GM18511 (cell line): ENCODE data around the gene AAMP.
"Not testable (repeated sequence)": the region's sequence is repeated elsewhere in the genome, so short reads cannot be mapped to it uniquely, and the experiment has no call there.

ENCODE experiments used
- ATAC-seq: cut with Tn5 transposase; IDR thresholded peaks from one replicate; pipeline ENCODE4 v1.9.1; 2021; ENCODE audit warnings: mild to moderate bottlenecking, moderate library complexity; ENCODE audit not compliant: unreplicated experiment

The AAMP gene

DNA sequence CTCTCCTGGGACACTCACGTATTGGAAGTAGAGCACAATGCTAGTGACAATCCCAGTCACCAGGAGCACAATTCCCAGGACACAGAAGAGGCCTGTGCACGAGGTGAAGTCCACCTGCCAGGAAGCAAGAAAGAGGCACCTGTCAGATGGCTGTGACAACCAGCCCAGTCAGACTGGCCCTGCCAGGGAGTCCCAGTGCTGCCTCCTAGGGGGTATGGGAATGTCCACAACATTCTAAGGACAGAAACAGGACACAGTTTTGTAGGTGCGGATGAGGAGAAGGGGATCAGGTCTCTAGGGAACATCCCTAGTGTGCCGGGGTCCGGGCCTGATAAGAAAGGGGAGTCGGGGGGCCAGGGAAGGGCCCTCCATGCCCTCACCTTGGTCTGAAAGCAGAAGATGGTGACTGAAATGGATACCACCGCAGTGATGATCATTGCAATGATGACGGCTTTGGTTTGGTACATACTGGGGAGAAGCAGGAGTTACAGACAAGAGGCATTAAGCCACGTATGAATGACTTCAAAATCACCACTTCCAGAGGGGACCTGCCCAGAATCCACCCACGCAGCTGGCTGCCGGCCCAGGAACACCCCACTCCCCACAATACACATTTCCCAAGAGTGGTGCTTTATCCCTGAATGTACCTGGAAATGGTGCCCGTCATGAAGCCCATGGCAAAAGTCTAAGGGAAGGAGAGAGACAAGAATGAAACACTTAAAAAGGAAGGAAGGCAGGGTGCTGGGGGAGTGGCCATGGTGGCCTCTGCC is 7.2 kb upstream of the AAMP start:
- ATAC-seq, result no peak

DNA sequence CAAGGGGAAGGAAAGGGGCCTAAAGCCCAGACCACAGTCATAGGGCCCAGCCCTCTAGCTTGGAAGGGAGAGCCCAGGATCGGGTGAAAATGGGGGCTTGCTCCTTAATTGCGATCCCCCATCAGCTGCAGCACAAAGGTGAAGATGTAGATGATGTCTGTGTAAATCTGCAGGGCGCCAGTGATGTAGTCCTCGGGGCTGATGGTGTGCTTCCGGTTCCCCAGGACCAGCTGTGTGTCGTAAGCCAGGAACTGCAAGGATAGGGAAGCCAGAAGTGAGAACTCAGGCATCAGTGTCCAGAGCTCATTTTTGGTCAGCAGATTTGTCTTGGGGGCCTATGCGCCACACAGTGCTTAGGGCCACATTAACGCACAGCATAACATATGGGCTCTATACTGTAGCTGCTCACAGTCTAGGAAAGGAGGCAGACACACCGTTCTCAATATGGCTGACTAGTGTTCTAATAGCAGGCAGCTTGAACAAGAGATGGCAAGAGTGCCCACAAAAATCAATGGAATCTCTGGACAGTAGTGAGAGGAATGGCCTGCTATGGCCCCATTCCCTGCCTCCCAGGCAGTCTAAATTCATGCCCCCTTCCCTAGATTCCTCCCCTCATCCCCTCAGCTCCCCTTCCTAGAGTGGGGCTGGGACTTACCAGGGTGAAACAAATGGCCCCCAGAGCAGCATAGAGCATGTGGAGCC is 5.6 kb upstream of the AAMP start:
- no peak for ATAC-seq

DNA sequence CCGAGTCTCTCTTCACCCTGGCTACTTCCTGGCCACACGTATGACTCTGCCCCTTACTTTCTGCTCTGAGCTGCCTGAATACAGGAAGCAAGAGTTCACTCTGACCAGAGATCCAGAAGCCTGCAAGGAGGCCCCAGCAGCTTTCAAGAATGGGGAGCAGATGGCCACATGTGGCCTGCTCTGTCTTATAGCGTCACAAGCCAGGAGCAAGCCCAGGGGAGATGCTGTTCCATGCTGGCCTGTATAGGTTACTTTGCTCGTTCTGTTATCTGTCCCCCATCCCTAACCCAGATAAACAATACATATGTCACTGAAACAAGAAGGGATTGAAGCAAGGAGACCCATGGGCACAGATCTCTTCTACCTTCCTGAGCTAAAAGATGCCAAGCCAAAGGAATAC is 4.6 kb upstream of the AAMP start:
- no peak for ATAC-seq

DNA sequence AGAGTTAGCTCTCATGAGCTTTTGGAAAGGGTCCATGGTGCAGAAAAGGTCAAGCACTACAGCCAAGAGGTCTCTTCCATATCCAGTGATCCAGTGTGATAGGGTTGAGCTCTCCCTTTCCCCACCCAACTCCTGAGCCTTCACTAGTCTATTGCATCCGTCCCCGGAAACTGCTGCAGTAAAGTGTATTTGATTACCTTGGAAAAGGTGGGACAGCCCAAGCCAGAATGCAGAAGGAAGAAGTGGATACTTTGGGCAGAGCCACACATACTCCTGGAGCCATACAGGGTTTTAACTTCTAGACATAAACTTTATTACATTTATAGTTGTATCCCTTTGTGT is 3.9 kb upstream of the AAMP start:
- ATAC-seq, result no peak

DNA sequence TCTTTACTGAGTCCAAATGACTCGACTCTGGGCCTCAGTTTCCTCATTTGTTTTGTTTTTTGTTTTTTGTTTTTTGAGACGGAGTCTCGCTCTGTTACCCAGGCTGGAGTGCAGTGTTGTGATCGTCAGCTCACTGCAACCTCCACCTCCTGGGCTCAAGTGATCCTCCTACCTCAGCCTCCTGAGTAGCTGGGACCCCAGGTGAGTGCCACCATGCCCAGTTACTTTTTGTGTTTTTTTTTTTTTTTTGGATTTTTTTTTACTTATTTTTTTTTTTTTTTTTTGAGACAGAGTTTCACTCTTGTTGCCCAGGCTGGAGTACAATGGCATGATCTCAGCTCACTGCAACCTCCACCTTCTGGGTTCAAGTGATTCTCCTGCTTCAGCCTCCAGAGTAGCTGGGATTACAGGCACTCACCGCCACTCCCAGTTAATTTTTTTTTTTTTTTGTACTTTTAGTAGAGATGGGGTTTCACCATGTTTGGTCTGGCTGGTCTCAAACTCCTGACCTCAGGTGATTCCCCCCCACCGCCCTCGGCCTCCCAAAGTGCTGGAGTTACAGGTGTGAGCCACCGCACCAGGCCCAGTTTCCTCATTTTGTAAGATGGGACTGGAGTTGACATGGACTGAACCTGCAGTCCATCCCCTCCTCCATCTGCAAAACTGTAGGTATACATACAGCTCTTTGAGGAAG is 3.4 kb upstream of the AAMP start:
- not testable (repeated sequence) for ATAC-seq

DNA sequence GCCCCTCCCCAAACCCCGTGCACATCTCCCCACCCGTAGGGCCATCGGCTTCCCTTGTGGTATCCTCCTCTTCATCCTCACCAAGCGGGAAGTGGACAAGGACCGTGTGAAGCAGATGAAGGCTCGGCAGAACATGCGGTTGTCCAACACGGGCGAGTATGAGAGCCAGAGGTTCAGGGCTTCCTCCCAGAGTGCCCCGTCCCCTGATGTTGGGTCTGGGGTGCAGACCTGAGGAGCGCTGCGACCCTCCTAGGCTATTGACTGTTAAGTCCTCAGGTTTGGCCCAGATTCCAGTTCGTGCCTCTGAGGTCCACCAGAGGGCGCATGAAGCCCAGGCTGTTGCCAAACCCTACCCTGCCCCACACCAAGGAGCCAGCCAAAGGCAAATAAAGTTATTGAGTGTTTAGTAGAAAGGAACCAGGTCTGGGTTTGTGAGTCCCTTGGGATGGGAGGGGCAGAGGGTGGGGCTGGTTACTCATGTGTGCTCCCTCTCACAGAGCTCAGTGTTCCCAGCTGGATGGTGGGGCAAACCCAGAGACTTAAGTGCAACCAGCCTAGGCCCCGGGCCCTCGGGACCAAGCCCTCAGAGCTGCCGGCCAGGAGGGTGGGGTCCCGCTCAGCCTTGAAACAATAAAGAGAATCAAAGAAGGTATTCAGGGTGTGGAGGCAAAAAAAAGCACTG is 2.7 kb upstream of the AAMP start:
- ATAC-seq, result peak; percentile 28

DNA sequence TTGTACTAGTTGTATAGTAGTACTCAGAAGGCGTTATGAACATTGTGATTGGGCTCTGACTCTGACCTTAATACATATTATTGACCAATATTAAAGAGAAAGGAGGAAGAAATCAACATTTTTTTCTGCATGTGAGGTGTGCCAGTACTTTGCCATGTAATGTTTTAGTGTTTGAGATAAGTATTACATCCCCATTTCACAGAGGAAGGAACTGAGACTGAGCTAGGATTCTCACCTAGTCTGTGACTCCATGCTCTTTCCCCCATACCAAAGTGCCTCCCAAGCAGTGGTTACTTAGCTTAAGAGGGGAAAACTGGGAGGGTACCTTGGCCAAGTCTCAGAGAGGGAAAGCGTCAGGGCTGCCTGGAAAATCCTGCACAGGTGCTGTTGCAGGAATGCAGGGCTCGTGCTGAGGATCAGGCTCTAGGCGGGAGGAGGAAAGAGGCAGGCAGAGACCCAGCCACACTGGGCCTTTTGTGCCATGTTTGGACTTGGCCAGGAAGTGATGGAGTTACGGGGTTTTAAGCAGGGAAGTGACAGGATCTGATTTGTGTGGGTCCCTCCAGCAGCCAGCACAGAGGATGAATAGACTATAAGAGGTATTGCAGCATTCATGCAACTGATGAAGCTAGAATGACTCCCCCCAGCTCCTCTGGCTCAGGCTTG is 2.1 kb upstream of the AAMP start:
- ATAC-seq, result no peak

DNA sequence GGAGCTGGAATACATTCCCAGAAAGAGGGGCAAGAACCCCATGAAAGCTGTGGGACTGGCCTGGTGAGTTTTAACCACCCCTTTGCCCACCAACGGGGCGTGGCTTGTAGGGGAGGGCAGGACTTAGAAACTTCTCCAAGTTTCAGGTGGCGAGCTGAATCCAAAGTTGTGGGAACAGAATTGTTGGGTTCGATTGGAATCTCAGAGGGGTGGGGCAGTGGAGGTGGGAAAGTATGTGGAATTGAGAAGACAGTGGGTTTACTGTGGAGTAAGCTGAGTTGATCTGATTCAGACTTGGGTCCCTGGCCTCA is 1.5 kb upstream of the AAMP start:
- no peak for ATAC-seq

DNA sequence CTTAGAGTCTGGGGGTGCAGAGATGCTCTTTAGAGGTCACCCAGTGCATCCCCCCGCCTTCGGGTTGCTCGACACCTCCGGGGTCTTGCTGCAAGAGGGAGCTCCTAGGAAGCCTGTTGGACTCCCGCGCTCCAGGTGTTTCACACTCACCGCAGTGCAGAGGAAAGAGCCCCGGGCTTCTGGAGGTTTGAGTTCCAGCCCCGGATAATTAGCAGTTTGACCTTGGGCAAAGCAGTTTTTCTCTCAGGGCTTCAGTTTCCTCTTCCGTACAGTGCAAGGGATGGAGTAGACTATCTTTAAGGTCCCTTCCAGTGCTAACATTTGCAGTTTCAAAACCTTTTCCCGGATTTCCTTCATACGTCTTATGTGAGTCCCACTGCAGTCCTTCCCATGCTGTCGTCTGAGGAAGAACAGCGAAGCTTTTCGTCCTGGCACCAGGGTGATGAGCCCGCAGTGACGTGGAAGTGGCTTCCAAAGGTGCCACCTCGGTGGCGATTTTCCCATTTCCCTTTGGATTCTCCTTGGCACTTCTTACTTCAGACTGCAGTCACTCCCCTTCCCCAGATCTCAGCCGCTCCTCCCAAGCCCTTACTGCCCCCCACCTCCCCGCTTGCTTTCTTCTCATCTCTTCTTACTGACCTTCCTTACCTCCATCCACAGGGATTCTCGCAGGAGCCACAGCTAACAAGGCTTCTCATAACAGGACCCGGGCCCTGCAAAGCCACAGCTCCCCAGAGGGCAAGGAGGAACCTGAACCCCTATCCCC is 967 bp upstream of the AAMP start:
- ATAC-seq, result peak; percentile 1

DNA sequence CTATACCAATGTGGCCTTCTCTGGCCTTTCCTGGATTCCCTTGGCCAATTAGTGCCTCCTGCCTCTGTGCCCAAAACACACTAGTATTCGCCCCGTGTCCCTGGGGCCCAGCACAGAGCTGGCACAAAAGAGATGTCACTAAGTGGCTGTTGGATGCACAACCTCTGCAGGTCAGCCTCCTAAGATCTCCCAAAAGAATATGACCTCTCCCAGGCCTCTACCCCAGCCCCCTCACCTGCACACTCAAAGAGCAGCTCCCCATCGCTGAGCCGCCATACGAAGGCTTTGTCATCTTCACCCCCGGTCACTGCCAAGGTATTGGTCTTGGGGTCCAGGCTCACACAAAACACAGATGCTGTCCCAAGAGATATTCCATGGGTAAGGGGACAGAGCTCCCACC is 2.7 kb downstream of the AAMP start:
- ATAC-seq, result no peak

DNA sequence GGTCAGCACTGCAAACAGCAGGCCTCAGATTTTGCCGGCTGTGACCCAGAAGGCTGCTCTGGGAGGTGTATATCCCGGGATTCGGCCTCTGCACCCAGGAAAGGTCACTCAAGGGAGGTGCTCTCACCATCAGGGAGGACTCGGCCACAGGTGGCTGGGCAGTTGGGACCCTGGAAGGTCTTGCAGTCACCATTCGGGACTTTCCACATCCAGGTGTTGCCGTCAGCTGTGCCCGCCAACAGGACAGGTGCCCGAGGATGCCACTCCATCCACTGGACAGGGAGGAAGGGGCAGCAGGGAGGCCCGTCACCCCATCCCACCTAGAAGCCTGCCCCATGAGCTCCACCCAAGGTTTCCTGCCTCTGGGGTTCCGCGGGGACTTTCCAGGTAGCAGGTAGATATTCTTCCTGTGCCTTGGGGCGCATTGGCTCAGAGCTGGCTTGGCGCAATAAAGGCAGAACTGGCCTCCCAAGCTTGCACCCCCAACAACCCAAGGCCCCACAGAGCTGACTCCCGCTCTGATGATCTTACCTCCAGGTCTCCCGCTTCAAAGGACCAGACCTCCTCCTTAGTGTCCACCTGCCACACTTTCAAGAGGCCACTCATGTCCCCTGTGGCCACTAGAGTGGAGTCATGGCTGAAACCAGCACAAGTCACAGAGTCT is 3.5 kb downstream of the AAMP start:
- ATAC-seq, result no peak

DNA sequence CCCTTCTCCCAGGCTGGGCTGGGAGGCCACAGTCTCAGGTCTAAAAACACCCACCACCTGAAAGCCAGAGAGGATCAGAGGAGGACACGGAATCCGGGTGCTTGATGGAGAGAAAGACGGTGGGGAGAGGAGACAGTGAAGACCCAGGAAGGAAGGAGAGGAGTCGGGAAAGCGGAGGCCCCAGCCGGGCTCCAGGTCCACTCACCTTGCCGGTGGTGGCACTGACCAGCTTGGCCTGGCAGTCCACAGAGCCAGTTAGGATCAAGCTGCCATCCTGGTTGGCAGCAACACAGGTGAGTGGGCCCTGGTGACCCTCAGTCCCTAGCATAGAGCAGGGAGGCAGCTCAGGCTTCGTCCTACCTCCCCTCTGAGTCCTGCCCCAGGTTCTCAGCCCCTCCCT is 4.3 kb downstream of the AAMP start:
- no peak for ATAC-seq

DNA sequence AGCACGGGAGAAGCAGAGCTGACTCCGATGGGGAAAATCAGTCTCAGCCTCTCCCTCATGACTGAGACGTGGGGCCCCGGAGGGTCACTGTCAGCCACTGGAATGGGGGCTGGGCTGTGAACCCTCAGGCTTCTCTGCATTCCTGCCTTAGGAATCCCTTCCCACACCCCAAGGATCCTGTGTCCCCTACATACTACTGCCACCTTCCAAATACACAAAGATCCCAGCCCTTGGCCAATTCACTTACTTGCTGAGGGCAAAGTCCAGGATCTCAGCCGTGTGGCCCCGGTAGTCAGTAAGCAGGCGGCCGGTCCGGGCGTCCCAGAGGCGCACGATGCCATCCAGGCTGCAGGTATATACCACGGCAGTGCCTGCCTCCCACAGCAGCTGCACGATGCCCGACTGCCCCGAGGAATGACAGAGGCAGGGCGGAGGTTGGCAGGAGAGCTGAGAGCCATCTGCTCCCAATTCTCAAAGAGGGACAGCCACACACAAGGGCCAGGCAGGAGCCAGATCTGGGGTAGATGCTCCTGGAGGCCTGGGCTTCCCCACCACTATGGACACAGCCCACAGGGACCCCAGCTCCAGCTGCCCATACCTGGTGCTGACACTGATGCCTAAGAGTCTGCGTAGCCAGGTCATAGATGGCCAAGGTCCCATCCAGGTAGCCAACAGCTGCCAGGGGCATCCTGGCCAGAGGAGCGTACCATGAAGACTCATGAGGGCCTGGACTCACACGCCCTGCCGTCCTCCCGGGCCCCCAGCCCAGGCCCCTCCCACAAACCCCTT is 5.0 kb downstream of the AAMP start:
- no peak for ATAC-seq

DNA sequence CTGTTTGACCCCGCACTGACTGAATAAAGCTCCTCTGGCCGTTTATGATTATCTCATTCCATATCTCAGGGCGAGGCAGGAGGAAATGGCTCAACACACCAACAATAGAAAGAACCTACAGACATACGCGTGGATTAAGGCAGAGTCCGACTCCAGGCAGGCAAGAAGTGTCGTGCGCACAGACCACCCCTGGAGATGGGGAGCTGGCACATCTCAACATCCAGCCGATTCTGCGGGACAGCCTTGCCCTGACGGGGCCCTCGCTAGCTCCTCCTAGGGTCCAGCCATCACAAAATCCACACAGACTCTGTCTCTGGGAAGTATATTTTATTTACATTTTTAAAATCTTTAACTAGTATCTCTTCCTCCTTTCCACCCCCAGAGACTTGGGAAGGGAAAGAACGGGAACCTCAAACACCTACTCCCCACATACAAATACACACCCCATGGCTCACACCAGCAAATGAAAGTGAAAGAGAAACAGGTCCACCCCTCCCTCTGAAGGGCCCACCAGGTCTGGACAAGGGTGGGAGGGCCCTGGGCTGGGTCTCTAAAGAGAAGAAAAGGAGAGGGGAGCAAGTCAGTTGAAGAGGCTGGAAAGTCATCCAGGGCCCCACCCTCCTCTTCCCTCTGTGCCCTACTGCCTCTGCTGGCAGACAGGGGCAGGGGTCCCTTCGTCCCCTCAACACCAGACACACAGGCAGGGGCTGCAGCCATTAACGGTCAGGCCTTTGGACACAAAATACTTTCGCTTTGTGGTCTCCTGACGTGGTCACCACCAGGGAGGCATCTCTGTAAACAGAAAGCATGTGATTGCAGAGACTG is 5.9 kb downstream of the AAMP start:
- no peak for ATAC-seq

DNA sequence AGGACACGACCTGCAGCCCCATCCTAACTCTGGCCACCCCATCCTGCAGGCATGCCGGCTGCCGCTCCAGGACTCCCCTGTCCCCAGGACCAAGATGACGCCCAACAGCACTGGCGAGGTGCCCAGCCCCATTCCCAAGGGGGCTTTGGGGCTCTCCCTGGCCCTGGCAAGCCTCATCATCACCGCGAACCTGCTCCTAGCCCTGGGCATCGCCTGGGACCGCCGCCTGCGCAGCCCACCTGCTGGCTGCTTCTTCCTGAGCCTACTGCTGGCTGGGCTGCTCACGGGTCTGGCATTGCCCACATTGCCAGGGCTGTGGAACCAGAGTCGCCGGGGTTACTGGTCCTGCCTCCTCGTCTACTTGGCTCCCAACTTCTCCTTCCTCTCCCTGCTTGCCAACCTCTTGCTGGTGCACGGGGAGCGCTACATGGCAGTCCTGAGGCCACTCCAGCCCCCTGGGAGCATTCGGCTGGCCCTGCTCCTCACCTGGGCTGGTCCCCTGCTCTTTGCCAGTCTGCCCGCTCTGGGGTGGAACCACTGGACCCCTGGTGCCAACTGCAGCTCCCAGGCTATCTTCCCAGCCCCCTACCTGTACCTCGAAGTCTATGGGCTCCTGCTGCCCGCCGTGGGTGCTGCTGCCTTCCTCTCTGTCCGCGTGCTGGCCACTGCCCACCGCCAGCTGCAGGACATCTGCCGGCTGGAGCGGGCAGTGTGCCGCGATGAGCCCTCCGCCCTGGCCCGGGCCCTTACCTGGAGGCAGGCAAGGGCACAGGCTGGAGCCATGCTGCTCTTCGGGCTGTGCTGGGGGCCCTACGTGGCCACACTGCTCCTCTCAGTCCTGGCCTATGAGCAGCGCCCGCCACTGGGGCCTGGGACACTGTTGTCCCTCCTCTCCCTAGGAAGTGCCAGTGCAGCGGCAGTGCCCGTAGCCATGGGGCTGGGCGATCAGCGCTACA is 7.0 kb downstream of the AAMP start:
- ATAC-seq, result no peak

DNA sequence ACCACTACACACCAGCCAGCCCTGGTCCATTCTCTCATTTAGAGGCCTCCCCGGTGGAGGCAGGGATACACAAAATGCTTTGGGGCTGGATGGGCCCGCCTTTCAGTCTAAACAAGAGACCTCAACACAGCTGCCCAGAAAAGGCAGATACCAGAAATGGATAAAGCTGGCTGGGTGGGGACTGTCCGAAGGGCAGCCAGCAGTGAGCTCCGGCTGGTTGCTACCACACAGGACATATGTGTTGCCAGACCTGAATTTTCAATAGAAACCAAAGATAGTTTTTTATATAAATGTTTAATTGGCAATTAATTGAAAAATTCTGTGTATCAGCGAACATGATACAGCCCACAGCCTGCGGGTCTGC is 7.7 kb downstream of the AAMP start:
- no peak for ATAC-seq
